GM12873 (cell line): Measurements from ENCODE around the gene CDHR2.

Experiments
- TF ChIP-seq, protein P1 (sequence below): IDR thresholded peaks from 2 replicates; pipeline ENCODE4 v1.5.1; 2012; ENCODE audit warnings: low read depth, mild to moderate bottlenecking, moderate library complexity, low read length, control low read depth; ENCODE audit not compliant: insufficient read depth; ENCODE audit errors: missing control alignments

CDHR2 gene

DNA sequence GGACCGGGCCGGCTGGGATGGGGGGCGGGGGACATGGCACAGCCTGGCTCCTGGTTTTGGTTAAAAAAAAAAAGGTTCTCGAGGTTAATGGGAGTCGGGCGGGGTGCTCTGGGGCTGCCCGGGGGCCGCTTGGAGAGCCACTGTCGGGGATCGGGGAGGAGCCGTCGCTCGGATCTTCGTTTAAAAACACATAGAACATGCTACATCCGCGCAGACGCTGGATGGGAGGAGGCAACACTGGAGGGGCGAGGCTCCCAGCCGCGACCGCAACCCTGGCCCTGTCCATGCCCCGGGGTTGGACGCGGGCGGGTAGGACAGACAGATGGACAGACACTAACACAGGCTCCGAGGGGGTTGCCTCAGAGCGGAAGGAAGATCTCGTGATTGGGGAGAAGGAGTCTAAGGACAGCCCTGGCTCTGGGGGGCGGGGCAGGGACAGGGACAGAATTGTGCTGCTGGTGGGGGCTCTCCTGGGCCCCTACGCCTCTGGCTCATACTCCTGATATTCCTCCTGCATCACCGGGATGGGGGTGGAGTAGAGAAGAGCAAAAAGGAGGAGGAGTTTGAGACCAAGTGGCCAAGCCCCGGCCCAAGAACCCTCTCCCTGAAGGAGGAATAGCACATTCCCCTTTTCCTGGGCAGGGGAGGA, 71.3 kb downstream of the CDHR2 start:
- TF ChIP-seq, protein P1, sequence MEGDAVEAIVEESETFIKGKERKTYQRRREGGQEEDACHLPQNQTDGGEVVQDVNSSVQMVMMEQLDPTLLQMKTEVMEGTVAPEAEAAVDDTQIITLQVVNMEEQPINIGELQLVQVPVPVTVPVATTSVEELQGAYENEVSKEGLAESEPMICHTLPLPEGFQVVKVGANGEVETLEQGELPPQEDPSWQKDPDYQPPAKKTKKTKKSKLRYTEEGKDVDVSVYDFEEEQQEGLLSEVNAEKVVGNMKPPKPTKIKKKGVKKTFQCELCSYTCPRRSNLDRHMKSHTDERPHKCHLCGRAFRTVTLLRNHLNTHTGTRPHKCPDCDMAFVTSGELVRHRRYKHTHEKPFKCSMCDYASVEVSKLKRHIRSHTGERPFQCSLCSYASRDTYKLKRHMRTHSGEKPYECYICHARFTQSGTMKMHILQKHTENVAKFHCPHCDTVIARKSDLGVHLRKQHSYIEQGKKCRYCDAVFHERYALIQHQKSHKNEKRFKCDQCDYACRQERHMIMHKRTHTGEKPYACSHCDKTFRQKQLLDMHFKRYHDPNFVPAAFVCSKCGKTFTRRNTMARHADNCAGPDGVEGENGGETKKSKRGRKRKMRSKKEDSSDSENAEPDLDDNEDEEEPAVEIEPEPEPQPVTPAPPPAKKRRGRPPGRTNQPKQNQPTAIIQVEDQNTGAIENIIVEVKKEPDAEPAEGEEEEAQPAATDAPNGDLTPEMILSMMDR = no peak

DNA sequence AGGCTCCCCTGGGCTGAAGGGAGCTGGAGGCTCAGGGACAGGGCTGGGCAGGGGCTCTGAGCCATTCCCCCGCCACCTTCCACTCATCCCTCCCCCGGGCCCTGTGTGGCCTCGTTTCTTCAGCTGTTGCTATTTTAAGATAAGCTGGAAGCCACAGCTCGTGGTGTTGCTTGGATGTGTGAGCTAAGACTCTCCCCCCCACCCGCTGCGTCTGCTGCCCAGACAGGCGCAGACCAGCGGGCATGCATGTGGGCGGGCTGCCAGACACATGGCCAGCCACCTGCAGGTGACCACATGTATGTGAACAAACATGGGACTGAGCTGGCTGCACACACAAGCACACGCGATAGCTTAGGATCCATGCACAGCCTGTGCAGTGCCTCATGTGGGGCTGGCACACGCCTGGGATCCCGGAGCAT, 72.5 kb downstream of the CDHR2 start:
- TF ChIP-seq, protein P1 = no peak

DNA sequence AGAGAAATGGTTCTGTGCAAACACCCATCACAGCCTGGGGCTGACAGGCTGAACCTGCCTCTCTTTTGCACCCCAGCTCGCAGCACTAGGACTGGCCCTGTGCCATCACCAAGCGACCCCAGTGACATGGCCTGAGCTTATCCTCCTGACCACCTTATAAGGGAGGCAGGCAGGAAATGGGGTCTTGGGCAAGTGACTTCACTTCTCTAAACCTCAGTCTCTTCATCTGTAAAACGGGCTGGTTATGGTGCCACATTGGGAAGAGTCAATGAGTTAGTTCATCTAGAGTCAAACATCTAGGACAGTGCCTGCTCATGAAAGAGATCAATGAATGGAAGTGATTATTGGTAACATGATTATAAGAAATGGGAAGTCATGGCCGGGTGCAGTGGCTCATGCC, 75.0 kb downstream of the CDHR2 start:
- TF ChIP-seq, protein P1 = no peak

DNA sequence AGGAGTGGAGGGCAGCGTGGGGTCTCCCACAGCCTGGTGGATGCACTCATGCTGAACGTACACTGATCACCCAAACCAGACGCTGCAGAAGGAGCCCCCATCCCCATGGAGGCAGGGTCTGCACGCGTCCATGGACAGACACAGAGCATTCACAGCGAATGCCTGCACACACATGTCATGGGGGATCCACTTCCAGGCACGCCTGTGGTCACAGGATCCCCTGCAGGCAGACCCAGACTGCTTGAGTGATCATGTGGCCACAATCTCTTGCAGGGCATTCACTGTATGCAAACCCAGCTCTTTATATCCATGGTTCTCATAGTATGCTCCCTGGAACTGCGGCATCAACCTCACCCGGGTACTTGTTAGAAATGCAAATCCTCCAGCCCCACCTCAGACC, 75.8 kb downstream of the CDHR2 start:
- TF ChIP-seq, protein P1 = no peak

DNA sequence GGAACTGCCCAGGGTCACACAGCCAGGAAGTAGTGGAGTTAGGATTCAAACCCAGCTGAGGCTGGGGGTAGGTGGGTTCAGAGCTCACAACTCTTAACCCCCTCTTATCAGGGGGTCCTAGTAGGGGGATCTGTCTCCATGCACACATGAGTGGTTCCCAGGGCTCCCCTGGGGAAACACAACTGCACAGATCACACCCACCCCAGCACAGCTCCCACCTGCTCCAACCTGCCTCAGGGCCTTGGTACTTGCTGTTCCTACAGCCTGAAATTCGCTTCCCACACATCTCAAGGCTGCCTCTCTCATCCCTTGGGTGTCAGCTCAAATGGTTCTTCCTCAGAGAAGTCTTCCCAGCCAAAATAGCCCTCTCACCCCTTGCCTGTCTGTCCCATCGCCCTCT, 76.4 kb downstream of the CDHR2 start:
- TF ChIP-seq, protein P1 = no peak

DNA sequence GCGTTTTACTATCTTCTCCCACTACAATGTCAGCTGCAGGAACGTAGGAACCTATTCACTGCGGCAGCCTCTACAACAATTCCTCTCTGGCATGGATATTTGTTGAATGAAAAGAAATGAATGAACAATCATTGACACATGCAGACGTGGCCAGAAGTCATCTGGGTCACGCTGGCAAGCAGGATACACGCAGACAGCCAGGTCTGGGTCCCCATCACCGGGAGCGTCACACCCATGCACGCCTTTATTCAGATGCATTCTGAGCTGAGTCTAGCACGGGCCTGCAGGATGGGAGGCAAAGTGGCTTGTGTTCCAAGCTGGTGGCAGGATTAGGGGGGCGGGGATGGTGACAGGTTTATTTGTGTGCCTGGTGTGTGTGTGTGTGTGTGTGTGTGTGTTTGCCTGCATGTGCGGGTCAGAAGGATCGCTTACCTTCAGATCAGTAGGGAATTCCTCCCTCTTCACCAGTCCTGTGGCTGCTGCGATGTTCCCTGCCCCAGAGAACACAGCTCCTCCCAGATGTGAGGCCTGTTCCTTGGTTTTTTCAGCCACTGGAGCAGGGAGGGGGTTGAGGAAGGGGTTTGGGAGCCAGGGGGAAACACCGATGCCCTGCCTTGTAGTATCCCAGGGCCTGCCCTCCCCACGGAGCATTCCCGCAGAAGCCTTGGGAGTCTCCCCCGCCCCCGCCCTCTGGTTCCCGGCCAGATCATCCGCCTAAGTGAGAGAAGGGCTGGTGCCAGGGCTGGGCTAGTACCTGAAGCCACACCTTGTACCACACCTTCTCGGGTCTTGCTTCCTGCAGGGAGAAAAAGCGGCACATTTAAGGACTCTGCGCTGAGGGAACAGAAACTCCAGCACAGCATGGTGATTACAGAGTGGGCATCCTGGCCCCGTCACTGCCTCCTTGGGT, 77.1 kb downstream of the CDHR2 start:
- TF ChIP-seq, protein P1 = no peak

DNA sequence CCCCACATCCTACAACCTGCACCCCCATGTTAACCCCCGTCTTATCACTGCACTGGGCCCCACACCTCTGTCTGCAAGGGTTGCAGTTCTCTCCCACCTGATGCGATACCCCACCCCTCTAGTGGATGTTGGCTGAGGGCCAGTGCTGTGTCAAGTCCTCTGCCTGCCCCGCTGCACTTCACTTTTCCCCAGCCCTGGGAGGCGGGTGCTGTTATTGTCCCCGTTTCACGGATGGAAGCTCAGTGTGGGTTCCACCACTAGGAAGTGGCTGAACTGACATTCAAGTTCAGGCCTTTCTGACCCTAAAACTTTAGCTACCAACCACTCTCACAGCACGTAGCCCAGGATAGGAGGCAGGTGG, 77.7 kb downstream of the CDHR2 start:
- TF ChIP-seq, protein P1 = no peak
